Large intestine (tissue), 3 donors: ENCODE results near the gene DDIAS. TPM values are rescaled to one million over a fixed set of nuclear protein-coding genes. Genes with fewer than 3 reads are reported as not detected.
"Not testable (repeated sequence)": the region's sequence is repeated elsewhere in the genome, so short reads cannot be mapped to it uniquely, and the experiment has no call there.

Experiments used
- DNase-seq, 2 donors: peaks; one replicate each; pipeline versions ENCODE4 v3.0.0 to v3.0.0-alpha.2; 2013
- H3K27ac ChIP-seq: one replicate; pipeline ENCODE4 v1.5.1; 2013; ENCODE audit warnings: low read length
- H3K27me3 ChIP-seq: 2 replicates; pipeline ENCODE4 v1.6.1; 2013; ENCODE audit warnings: low read length; ENCODE audit not compliant: control insufficient read depth, insufficient read depth
- H3K36me3 ChIP-seq: 2 replicates; pipeline ENCODE4 v1.6.1; 2013; ENCODE audit warnings: low read length; ENCODE audit not compliant: control insufficient read depth, insufficient read depth
- H3K4me1 ChIP-seq: one replicate; pipeline ENCODE4 v1.6.1; 2013; ENCODE audit warnings: low read length; ENCODE audit not compliant: control insufficient read depth, insufficient read depth
- H3K4me3 ChIP-seq: one replicate; pipeline ENCODE4 v1.5.1; 2013; ENCODE audit warnings: low read length
- H3K9me3 ChIP-seq: one replicate; pipeline ENCODE4 v1.6.1; 2013; ENCODE audit warnings: mild to moderate bottlenecking, low read depth, low read length, moderate library complexity; ENCODE audit not compliant: control insufficient read depth
- WGBS: methylation state at CpG from one replicate; pipeline ENCODE4 v1.1.5; 2013; ENCODE audit warnings: low lambda C conversion rate; ENCODE audit not compliant: insufficient coverage; 5-methylcytosine and 5-hydroxymethylcytosine counted together
- polyA plus RNA-seq: library from polyadenylated mRNA; unstranded; fragments of 120-200 nt; gene quantifications from one replicate; pipeline ENCODE4 v1.2.1, GENCODE V29; 2013

The DDIAS gene
- polyA plus RNA-seq, 1 donor: 2.5 TPM

DNA sequence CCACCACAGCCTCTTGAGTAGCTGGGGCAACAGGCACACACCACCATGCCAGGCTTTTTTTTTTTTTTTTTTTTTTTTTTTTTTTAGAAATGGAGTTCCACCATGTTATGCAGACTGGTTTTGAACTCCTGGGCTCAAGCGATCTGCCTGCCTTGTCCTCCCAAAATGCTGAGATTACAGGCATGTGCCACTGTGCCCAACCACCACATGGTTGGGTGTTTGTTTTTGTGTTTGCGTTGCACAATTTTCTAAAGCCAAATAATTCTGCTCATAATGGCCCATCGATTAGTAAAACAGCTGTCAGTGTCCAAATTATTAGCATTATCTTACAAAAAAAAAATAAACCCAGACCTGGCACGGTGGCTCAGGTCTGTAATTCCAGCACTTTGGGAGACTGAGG, 65.8 kb downstream of the DDIAS start:
- Histone ChIP-seq H3K9me3 (peaks cover 8% of the 10 kb centered on the region), H3K4me3 (no peak overlapping the region), H3K4me1 (no peaks in the 10 kb centered on the region), H3K27me3 (no peaks in the 10 kb centered on the region), H3K27ac (no peak overlapping the region), H3K36me3 (no peaks in the 10 kb centered on the region)
- DNase-seq: no peak
- WGBS: no CpG with 5 or more reads among the region's 4 CpGs

DNA sequence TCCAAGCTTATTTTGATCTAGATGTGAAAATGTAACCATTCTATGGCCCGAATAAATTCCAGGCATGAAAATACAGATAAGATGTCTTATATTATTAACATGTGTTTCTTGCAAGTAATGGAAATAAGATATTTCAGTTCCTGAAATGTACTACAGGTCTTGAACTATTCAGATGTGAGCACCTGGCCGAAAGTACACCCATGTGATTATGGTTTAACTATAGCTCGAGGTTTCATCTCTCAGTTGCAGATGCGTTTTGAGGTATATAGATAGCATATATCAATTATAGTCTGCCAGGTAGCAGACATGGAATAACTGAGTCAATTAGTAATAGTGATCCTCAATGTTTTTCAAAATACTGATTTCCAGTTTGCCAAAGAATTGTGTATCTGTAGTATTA, 68.3 kb downstream of the DDIAS start:
- no CpG with 5 or more reads among the region's 4 CpGs for WGBS
- H3K4me1 ChIP-seq: no peaks in the 10 kb centered on the region
- H3K27me3 ChIP-seq: no peaks in the 10 kb centered on the region
- H3K36me3 ChIP-seq: no peaks in the 10 kb centered on the region
- no peak overlapping the region for H3K27ac ChIP-seq
- no peak overlapping the region for H3K4me3 ChIP-seq
- peaks cover 8% of the 10 kb centered on the region for H3K9me3 ChIP-seq
- DNase-seq: no peak

DNA sequence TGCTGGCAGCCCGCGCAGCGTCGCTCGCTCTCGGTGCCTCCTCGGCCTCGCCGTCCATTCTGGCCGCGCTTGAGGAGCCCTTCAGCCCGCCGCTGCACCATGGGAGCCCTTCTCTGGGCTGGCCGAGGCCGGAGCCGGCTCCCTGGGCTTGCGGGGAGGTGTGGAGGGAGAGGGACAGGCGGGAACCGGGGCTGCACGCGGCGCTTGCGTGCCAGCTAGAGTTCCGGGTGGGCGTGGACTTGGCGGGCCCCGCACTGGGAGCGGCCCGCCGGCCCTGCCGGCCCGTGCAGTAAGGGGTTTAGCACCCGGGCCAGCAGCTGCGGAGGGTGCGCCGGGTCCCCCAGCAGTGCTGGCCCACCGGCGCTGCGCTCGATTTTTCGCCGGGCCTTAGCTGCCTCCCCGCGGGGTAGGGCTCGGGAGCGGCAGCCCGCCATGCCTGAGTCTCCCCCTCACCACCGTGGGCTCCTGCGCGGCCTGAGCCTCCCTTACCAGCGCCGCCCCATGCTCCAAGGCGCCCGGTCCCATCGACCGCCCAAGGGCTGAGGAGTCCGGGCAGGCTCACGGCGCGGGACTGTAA, 69.1 kb downstream of the DDIAS start:
- WGBS: no CpG with 5 or more reads among the region's 60 CpGs
- not testable (repeated sequence) for H3K27ac ChIP-seq, H3K27me3 ChIP-seq, DNase-seq, H3K9me3 ChIP-seq, H3K4me3 ChIP-seq, H3K36me3 ChIP-seq, H3K4me1 ChIP-seq

DNA sequence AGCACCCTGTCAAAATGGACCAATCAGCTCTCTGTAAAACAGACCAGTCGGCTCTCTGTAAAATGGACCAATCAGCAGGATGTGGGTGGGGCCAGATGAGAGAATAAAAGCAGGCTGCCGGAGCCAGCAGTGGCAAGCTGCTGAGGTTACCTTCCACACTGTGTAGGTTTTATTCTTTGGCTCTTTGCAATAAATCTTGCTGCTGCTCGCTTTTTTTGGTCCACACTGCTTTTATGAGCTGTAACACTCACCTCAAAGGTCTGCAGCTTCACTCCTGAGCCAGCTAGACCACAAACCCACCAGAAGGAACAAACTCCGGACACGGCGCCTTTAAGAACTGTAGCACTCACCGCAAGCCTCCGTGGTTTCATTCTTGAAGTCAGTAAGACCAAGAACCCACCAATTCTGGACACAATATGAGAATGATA, 70.0 kb downstream of the DDIAS start:
- not testable (repeated sequence) for H3K27ac ChIP-seq, H3K9me3 ChIP-seq, H3K4me1 ChIP-seq, DNase-seq, H3K36me3 ChIP-seq, H3K27me3 ChIP-seq, H3K4me3 ChIP-seq
- WGBS: no CpG with 5 or more reads among the region's 8 CpGs

DNA sequence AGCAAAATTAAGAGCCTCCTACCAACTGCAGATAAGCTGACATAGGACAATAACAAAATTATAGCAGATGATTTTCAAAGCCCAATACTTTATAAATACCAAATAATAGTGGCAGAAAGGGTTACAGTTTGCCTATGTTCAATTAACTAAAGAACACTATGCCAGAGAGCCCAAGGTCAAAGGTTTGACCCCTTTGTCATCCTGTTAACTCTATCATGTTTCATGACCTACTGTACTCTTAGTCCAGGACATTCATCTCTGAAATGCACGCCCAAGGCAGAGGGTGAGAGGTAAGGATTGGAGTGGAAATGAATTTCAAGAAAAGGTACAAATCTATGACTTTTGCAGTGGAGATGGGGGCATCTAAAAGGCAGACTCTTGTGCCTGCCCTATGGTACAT, 70.6 kb downstream of the DDIAS start:
- Histone ChIP-seq H3K27ac (no peak overlapping the region), H3K9me3 (peaks cover 8% of the 10 kb centered on the region), H3K27me3 (no peaks in the 10 kb centered on the region), H3K4me1 (no peaks in the 10 kb centered on the region), H3K36me3 (no peaks in the 10 kb centered on the region), H3K4me3 (no peak overlapping the region)
- no peak for DNase-seq
- WGBS: no CpG with 5 or more reads among the region's 1 CpG

DNA sequence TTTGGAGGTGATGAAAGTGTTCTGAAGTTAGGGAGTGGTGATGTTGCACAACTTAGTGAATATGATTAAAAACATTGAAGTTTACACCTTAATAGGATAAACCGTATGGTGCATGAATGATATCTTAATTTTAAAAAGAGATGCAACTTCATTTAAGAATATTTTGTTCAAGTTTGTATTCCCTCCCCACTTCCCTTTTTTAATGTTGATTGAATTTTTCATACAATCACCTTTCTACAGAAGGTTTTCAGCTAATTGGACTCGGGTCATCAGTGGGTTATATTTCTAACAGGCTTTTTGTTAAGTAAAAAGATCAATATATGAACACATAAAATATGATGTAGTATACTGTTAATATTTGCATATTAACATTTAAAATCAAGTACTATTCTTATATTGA, 72.6 kb downstream of the DDIAS start:
- DNase-seq: no peak
- WGBS: 93% methylated on average over 2 of the region's 2 CpGs
- Histone ChIP-seq H3K27me3 (no peaks in the 10 kb centered on the region), H3K36me3 (no peaks in the 10 kb centered on the region), H3K4me1 (no peaks in the 10 kb centered on the region), H3K9me3 (peaks cover 8% of the 10 kb centered on the region), H3K27ac (no peak overlapping the region), H3K4me3 (no peak overlapping the region)

DNA sequence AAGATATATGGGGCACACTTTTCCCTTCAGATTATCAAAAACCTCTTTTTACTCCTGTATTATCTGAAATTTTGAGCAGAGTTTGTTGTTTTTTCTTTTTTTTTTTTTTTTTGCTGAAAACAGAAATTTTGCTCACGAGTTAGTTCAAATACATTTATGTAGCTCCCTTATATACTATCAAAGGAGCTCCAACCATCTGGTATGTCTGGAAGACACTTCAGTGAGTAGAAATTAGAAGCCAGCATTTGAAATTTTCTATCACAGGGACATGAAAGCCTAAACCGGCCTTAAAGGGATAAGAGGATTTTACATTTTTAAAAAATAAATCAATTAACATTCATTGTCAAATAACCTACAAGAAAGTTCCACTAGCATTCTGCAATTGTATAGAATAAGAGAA, 73.3 kb downstream of the DDIAS start:
- Histone ChIP-seq H3K27me3 (no peaks in the 10 kb centered on the region), H3K4me1 (no peaks in the 10 kb centered on the region), H3K9me3 (peaks cover 8% of the 10 kb centered on the region), H3K27ac (no peak overlapping the region), H3K4me3 (no peak overlapping the region), H3K36me3 (no peaks in the 10 kb centered on the region)
- WGBS: no CpG with 5 or more reads among the region's 2 CpGs
- DNase-seq: no peak

DNA sequence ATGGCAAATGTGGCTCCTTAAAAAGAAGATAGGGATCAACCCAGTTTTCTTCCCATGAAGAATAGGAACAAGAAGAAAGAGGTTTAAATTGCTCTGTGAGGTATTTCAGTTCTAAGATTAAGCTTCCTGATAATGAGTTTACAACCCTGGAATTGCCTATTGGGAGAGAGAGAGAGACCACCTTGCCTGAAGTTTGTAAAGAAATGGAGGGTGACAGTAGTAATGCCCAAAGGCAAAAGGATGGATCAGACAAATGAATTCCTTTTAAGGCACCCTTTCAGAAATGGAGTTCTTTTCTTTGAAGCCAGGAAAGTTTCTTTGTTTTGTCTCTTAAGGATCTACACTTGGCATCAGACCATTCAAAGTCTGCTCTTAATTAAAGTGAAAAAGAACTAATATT, 74.3 kb downstream of the DDIAS start:
- H3K36me3 ChIP-seq: no peaks in the 10 kb centered on the region
- peaks cover under 1% of the 10 kb centered on the region for H3K9me3 ChIP-seq
- no peaks in the 10 kb centered on the region for H3K4me1 ChIP-seq
- no peak for DNase-seq
- no peak overlapping the region for H3K27ac ChIP-seq
- H3K27me3 ChIP-seq: no peaks in the 10 kb centered on the region
- H3K4me3 ChIP-seq: no peak overlapping the region

DNA sequence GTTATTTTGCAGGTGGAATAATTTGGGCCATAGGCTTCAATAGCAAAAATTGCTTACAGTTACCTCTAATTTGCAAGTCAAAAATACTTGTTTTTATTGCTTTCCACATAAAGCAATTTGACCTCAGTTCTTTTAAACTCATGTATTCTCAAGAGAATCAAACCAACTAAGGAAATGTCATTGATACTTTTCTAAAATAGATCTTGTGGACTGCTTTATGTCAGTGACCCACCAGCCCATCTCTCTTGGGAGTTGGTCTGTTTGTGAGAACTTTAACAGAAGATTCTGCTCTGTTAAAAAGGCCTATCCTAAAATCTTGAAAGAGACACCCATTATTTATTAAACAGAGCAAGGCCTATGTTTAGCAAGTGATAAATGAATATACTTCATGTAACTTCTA, 75.2 kb downstream of the DDIAS start:
- Histone ChIP-seq H3K27me3 (no peaks in the 10 kb centered on the region), H3K9me3 (no peaks in the 10 kb centered on the region), H3K27ac (no peak overlapping the region), H3K4me1 (no peaks in the 10 kb centered on the region), H3K4me3 (no peak overlapping the region), H3K36me3 (peaks cover 2% of the 10 kb centered on the region)
- no peak for DNase-seq

DNA sequence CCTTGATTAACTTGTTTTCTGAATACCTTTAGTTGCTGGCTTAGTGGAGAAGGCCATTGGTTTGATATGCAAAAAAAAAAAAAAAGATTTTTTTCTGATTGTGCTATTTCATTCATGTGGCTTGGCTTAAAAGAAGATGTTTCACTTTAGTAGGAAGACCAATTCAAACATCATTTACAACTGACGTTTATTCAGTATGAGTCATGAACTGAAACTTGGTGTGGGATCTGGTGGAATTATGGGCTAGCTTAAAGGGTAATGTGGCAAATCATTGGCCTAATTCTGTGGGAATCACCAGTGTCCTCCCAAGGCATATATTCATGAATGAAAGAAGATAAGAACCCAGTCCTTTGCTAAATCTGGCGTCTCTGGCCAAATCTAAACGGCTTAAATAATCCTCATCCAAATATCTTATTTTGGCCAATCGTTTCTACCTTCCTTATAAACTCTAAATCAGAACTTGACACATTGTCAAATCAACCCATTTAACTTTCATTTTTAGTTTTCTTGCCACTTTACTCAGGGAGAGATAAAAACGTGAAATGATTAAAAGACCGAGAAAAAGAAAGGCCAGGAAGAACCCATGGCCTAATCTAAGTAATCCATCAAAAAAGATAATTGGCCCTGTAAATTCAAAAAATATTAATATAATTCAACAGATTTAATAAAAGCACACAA, 77.0 kb downstream of the DDIAS start:
- H3K4me3 ChIP-seq: no peak overlapping the region
- peaks cover 5% of the 10 kb centered on the region for H3K36me3 ChIP-seq
- H3K27ac ChIP-seq: no peak overlapping the region
- H3K4me1 ChIP-seq: no peaks in the 10 kb centered on the region
- 95% methylated on average over 6 of the region's 6 CpGs for WGBS
- H3K27me3 ChIP-seq: no peaks in the 10 kb centered on the region
- no peak for DNase-seq
- no peaks in the 10 kb centered on the region for H3K9me3 ChIP-seq

DNA sequence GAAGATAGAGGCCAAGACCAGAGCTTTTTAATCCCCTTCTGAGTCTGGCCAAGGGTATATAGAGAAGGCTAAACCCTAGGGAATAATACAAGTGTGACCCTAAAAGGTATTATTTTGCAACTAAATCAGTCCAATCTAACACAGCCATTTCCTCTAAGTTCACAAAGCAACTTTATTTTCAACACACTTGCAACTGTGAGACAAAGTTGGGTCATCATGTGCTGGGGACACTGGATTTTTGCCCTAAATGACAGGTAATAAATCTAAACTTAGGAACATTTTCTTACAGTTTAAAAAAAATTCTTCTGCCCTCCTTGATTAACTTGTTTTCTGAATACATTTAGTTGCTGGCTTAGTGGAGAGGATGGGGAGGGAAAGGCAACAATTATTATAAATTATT, 78.3 kb downstream of the DDIAS start:
- DNase-seq: no peak
- H3K27ac ChIP-seq: no peak overlapping the region
- no peak overlapping the region for H3K4me3 ChIP-seq
- no peaks in the 10 kb centered on the region for H3K4me1 ChIP-seq
- H3K9me3 ChIP-seq: no peaks in the 10 kb centered on the region
- peaks cover 5% of the 10 kb centered on the region for H3K36me3 ChIP-seq
- H3K27me3 ChIP-seq: no peaks in the 10 kb centered on the region
